ENCODE measurements around the gene ANKRD44.

The ANKRD44 gene

DNA sequence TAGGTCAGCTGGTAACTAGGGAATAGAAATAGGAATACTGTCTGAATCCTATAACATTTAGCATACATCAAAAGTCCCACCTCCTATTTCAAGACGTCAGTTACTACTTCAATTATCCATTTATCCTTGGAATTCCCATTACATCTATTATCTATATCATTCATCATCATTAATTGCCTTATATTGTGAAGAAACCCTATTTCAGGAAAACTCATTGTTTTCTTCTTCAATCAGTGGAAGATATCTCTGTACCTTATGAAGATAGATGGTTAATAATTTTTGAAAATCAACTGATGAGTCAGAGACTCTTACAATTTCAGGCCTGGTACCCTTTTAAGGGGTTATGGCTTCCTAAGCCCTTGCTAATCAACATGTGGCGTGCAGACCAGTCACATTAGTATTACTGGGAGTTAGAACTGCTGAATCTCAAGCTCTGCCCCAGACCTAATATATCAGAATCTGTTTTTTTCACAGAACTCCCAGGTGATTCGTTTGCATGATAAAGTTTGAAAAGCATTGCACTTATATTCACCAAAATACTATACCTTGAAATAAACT is 314.7 kb downstream of the ANKRD44 start:
- TF ChIP-seq, protein P1, sequence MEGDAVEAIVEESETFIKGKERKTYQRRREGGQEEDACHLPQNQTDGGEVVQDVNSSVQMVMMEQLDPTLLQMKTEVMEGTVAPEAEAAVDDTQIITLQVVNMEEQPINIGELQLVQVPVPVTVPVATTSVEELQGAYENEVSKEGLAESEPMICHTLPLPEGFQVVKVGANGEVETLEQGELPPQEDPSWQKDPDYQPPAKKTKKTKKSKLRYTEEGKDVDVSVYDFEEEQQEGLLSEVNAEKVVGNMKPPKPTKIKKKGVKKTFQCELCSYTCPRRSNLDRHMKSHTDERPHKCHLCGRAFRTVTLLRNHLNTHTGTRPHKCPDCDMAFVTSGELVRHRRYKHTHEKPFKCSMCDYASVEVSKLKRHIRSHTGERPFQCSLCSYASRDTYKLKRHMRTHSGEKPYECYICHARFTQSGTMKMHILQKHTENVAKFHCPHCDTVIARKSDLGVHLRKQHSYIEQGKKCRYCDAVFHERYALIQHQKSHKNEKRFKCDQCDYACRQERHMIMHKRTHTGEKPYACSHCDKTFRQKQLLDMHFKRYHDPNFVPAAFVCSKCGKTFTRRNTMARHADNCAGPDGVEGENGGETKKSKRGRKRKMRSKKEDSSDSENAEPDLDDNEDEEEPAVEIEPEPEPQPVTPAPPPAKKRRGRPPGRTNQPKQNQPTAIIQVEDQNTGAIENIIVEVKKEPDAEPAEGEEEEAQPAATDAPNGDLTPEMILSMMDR (conservative IDR thresholded peaks at IDR 0.05; ENCODE audit: low read depth, low read length), result no peak
- H3K4me3 ChIP-seq (ENCODE audit: low read length), result no peak overlapping the region
- DNase-seq (ENCODE audit: low read depth), result no peak

DNA sequence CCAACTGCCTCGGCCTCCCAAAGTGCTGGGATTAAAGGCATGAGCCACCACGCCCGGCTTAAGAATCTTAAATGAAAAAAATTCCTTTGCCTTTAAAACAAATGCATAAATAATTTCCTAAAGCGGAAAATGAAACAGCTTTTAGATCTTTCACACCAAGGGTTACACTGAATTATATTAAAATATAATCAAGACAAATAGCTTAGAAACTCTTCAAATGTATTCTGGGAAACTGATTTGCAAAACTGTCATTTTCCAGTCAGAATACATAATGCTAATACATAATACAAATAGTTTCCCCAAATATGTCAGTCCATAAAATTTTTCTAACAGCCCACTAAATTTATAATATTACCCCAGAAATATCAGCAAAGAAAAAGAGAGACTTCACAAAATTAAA is 315.8 kb downstream of the ANKRD44 start:
- H3K4me3 ChIP-seq (ENCODE audit: low read length), result no peak overlapping the region
- TF ChIP-seq, protein P1 (conservative IDR thresholded peaks at IDR 0.05; ENCODE audit: low read depth, low read length), result no peak
- DNase-seq (ENCODE audit: low read depth), result no peak

DNA sequence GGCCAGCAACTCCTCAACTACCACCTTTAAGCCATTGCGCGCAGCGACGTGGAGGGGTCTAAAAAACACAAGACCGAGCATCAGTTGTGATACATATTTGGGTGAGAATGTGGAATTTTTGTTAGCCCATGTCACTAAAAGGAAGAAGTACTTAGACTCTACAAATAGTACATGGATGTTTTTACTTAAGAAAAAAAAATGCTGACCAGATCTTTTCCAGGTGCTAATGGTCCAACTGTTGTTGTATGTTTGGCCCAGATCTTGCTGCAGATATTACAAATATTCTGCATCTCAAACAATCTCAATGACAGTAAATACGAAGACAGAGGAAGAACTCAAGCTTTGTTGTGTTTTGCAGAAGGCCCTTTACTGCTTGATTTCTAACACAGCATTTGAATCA is 317.0 kb downstream of the ANKRD44 start:
- TF ChIP-seq, protein P1 (conservative IDR thresholded peaks at IDR 0.05; ENCODE audit: low read depth, low read length), result no peak
- DNase-seq (ENCODE audit: low read depth), result no peak
- H3K4me3 ChIP-seq (ENCODE audit: low read length), result no peak overlapping the region

DNA sequence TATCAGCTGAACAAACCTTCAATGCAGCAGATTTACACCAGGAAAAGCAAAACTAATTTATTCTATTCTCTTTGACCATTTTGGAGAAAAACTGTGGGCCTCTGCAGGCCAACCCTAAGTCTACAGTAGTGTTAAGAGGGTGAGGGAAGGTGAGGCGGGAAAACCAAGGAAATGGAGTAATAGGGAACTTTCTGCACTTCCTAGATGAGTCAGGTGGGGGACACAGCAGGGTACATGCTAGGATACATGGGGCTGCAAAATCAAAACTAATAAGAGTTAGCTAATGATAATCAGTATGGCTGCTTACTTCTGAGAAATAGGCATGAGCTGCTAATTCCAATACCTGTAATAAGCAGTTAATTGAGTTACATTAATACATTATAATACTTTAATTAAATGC is 318.1 kb downstream of the ANKRD44 start:
- no peak for DNase-seq (ENCODE audit: low read depth)
- TF ChIP-seq, protein P1 (conservative IDR thresholded peaks at IDR 0.05; ENCODE audit: low read depth, low read length), result no peak
- no peak overlapping the region for H3K4me3 ChIP-seq (ENCODE audit: low read length)

DNA sequence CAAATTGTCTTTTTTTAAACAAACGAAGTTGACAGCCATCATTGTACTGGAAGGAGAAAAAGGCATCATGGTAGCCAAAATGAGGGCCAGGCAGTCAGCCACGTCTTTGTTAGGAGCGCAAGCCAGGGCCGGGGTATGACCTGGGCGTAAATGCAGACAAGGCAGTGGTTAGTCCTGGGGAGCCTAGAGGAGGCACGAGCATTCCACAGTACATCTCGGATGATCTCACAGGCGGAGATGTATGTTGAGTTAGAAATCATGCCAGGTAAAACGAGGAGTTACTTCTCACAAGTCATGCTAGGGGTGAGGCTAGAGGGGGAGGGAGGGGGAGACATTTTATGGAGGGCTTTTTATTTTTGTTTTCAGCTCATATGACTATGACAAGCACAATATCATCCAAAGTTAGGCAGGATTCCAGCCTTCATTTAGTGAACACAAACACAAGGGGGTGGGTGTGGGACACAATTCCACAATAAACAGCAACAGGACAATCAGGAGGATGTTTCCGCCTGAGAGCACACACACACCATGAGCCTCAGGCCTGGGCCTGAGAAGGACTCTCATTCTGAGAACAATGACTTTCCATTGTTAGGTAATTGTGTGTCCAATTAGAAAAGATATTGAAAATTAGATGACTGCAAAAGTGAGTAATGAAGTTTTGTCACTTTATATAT is 319.7 kb downstream of the ANKRD44 start:
- TF ChIP-seq, protein P1 (conservative IDR thresholded peaks at IDR 0.05; ENCODE audit: low read depth, low read length), result no peak
- DNase-seq (ENCODE audit: low read depth), result no peak
- no peak overlapping the region for H3K4me3 ChIP-seq (ENCODE audit: low read length)

DNA sequence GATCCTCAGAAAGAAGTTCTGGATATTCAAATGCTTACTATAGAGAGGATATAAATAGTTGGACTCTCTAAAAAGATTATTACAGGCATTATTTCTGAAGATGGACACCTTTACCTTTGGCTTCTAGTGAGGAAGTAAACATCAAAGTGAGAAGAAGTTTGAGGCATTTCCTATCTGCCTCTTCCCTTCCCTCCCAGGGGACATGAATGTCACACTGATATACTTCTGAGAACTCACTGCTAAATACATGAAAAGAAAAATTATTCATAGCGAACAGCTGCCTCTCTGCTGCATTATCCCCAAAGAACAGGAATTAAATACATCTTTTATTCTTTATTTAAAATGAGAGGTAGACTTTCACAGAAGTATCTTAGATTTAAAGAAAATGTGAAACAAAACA is 320.5 kb downstream of the ANKRD44 start:
- no peak for DNase-seq (ENCODE audit: low read depth)

More for the DNA sequence above, 320.5 kb downstream of the ANKRD44 start:
- TF ChIP-seq, protein P1 (conservative IDR thresholded peaks at IDR 0.05; ENCODE audit: low read depth, low read length), result no peak
- no peak overlapping the region for H3K4me3 ChIP-seq (ENCODE audit: low read length)

Measured in retinal pigment epithelial cell (primary cell).